NCI-H82 treated with DMSO at 0.1 percent for 48 hours (cell line): ENCODE measurements around the gene PSMG1.
A peak's percentile ranks its signal among the peaks of the same experiment; 100 is the strongest.

ENCODE experiments used
- DNase-seq: peaks from one replicate; lab custom pipeline; 2025; ENCODE audit not compliant: unreplicated experiment; lab: John Stamatoyannopoulos, UW

Gene PSMG1

DNA sequence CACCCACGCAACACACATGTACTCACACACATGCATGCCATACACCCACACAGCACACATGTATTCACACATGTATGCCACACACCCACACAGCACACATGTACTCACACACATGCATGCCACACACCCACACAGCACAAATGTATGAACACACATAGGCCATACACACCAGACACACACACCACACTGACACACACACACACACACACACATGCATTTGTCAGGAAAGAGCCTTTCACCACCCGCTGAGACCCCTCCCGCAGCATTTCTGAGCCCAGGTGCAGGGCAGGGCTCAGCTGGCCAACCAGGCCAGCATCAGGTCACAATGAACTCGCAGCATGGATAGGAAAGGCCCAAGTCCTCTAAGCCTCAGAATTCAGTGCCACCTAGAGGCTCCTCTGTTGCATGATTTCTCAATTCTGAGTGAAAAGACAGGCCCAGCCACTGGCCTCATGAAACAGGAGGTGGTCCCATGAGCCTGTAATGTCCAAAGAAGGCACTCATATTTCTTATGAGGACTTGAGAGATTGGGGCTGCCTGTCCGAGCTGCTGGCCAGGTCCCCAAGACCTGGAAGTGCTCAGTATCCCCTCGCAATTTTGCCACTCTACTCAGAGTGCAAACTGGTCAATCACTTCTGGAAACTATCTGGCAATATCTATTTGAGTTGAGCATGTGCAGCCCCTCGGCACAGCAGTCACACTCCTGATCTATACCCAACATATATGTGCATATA, 57.3 kb downstream of the PSMG1 start:
- peak; percentile 4 for DNase-seq
